DOHH2 (cell line): ENCODE results near the gene SDHA.

ENCODE experiments used
- H3F3A ChIP-seq: fragments of 200-600 bp; sonication (generic), shearing (Covaris generic); 2 replicates; pipeline ENCODE4 v1.6.0; 2016; ENCODE audit warnings: antibody characterized with exemption, mild to moderate bottlenecking; ENCODE audit not compliant: control insufficient read depth, insufficient read depth
- H3K27ac ChIP-seq: fragments of 200-600 bp; sonication (generic); 2 replicates; pipeline ENCODE4 v1.5.1; 2014; ENCODE audit warnings: low read depth, mild to moderate bottlenecking, low read length, moderate library complexity
- H3K27me3 ChIP-seq: fragments of 200-600 bp; sonication (generic); 2 replicates; pipeline ENCODE4 v1.6.1; 2014; ENCODE audit warnings: mild to moderate bottlenecking, low read length, mixed read lengths; ENCODE audit not compliant: control insufficient read depth
- H3K36me3 ChIP-seq: fragments of 200-600 bp; sonication (generic); 2 replicates; pipeline ENCODE4 v1.6.1; 2014; ENCODE audit warnings: mild to moderate bottlenecking, low read length, moderate library complexity, mixed read lengths; ENCODE audit not compliant: control insufficient read depth
- H3K4me1 ChIP-seq: fragments of 200-600 bp; sonication (generic); 2 replicates; pipeline ENCODE4 v1.6.1; 2014; ENCODE audit warnings: mild to moderate bottlenecking, low read length, mixed read lengths; ENCODE audit not compliant: control insufficient read depth
- H3K4me2 ChIP-seq: fragments of 200-600 bp; sonication (generic); 2 replicates; pipeline ENCODE4 v1.6.0; 2014; ENCODE audit warnings: mild to moderate bottlenecking, low read length, moderate library complexity
- H3K4me3 ChIP-seq: fragments of 200-600 bp; sonication (generic); 2 replicates; pipeline ENCODE4 v1.5.1; 2014; ENCODE audit warnings: mild to moderate bottlenecking, low read length, mixed read lengths
- H3K79me2 ChIP-seq: fragments of 200-600 bp; sonication (generic); 2 replicates; pipeline ENCODE4 v1.6.1; 2014; ENCODE audit warnings: mild to moderate bottlenecking, low read length, mixed read lengths; ENCODE audit not compliant: control insufficient read depth
- H3K9me2 ChIP-seq: fragments of 200-600 bp; sonication (generic); replicated peaks from 2 replicates; pipeline ENCODE4 v1.6.1; 2014; ENCODE audit warnings: mild to moderate bottlenecking, low read length, mixed read lengths; ENCODE audit not compliant: control insufficient read depth
- H3K9me3 ChIP-seq: fragments of 200-600 bp; sonication (generic); 2 replicates; pipeline ENCODE4 v1.6.1; 2014; ENCODE audit warnings: antibody characterized with exemption, low read length, mixed read lengths; ENCODE audit not compliant: control insufficient read depth, insufficient read depth
- H4K20me1 ChIP-seq: fragments of 200-600 bp; sonication (generic); 2 replicates; pipeline ENCODE4 v1.6.0; 2014; ENCODE audit warnings: low read depth, mild to moderate bottlenecking, antibody characterized with exemption, low read length, moderate library complexity; ENCODE audit not compliant: control insufficient read depth, insufficient read depth
- EZH2phosphoT487 ChIP-seq: fragments of 200-600 bp; sonication (generic); IDR thresholded peaks from 2 replicates; pipeline ENCODE4 v1.6.1; 2017; ENCODE audit warnings: borderline replicate concordance, mild to moderate bottlenecking, antibody characterized with exemption, low read length, moderate library complexity, mixed read lengths
- TF ChIP-seq, protein P1 (sequence below): fragments of 200-600 bp; sonication (generic); IDR thresholded peaks from one replicate; pipeline ENCODE4 v1.5.1; 2014; ENCODE audit warnings: antibody characterized with exemption, mild to moderate bottlenecking, low read depth, low read length; ENCODE audit not compliant: poor library complexity, severe bottlenecking

SDHA gene

DNA sequence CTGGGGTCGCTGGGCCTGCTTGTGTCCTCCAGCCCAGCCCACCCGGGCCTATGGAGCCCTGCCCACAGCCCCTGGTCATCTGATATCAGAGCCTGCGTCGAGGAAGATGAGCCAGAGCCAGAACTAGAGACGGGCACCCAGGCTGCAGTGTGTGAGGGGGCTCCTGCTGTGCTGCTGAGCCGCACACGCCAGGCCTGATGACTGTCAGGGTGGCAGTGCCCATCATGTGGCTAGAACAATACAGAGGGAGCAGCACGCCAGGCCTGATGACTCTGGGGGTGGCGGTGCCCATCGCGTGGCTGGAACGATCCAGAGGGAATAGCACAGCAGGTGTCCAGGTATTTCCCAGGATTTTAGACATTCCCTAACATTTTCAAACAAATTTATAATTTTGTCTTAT, 36.0 kb upstream of the SDHA start:
- Histone ChIP-seq H3F3A (no peaks in the 10 kb centered on the region), H3K9me2 (no peaks in the 10 kb centered on the region), H4K20me1 (no peaks in the 10 kb centered on the region), H3K4me3 (no peak overlapping the region), H3K4me2 (no peak overlapping the region), H3K27ac (no peak overlapping the region), H3K4me1 (no peaks in the 10 kb centered on the region), H3K36me3 (no peaks in the 10 kb centered on the region), H3K9me3 (no peaks in the 10 kb centered on the region), H3K27me3 (peaks cover 8% of the 10 kb centered on the region), H3K79me2 (no peaks in the 10 kb centered on the region)
- TF ChIP-seq, protein P1, sequence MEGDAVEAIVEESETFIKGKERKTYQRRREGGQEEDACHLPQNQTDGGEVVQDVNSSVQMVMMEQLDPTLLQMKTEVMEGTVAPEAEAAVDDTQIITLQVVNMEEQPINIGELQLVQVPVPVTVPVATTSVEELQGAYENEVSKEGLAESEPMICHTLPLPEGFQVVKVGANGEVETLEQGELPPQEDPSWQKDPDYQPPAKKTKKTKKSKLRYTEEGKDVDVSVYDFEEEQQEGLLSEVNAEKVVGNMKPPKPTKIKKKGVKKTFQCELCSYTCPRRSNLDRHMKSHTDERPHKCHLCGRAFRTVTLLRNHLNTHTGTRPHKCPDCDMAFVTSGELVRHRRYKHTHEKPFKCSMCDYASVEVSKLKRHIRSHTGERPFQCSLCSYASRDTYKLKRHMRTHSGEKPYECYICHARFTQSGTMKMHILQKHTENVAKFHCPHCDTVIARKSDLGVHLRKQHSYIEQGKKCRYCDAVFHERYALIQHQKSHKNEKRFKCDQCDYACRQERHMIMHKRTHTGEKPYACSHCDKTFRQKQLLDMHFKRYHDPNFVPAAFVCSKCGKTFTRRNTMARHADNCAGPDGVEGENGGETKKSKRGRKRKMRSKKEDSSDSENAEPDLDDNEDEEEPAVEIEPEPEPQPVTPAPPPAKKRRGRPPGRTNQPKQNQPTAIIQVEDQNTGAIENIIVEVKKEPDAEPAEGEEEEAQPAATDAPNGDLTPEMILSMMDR = no peak
- no peak for TF ChIP-seq EZH2phosphoT487

DNA sequence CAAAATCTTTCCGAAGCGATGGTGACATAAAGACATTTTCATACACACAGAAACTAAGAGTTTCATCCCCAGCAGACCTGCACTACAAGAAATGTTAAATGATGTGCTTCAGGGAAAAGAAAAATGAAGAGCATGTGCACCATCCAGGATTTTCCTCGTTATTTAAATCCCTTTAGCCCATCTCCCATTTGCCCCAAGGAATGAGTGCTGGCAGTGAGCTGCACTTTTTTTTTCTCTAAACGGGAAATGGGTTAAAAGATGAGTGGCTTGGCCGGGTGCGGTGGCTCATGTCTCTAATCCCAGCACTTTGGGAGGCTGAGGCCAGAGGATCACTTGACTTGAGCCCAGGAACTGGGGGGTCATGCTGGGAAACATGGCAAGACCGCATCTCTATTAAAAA, 33.6 kb upstream of the SDHA start:
- no peak overlapping the region for H3K27ac ChIP-seq
- peaks cover 14% of the 10 kb centered on the region for H3K4me1 ChIP-seq
- no peaks in the 10 kb centered on the region for H3K9me3 ChIP-seq
- H3K4me3 ChIP-seq = no peak overlapping the region
- H3K79me2 ChIP-seq = peaks cover 5% of the 10 kb centered on the region; the same call in 1 of the 2 replicates
- H4K20me1 ChIP-seq = no peaks in the 10 kb centered on the region
- no peaks in the 10 kb centered on the region for H3K36me3 ChIP-seq
- H3K9me2 ChIP-seq = no peaks in the 10 kb centered on the region
- no peak overlapping the region for H3K4me2 ChIP-seq
- TF ChIP-seq, protein P1 = no peak
- no peak for TF ChIP-seq EZH2phosphoT487
- H3K27me3 ChIP-seq = no peaks in the 10 kb centered on the region; the same call in 1 of the 2 replicates
- no peaks in the 10 kb centered on the region for H3F3A ChIP-seq

DNA sequence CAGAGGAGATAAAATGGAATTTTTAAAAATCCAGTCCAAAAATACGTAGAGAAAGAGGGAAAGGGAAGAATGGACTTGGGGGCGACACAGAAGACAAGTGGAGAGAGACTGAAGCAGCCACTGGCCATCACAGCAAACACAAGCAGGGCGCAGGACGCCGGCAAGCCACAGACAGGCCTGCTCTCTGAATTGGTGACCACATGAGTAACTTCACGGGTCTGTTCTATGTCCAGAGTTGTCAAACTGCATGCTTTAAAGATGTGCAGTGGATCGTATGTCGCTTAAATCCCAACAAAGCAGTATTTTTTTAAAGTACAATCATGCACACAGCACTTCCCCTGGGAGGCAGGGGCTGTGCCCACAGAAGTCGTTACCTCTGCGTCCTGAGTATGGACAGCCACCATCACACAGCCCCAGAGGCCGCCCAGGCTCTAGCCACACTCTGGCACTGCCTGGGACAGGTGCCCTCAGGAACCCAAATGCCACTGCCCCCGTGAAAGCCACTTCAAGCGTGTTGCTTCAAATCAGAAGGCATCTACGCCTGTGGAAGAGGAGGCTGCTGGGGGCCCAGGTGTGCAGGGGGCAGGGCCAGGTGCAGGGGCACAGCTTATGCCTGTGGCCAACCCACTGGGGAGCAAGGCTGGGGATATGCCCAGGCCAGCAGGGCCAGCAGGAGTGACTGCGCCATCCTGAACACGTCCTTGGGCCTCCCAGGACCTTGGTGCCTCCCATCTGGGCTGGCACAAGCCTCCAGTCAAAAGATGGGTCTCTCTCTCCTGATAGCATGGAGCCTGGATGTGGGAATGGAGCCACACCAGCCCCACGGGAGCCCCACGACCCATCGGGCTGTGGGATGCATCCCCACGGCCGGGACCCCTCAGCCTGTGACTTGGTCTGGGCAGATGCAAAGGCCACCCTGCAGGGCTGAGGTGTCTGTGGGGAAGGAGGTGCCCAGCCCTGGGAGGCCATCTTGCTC, 32.7 kb upstream of the SDHA start:
- peaks cover 5% of the 10 kb centered on the region; the same call in 1 of the 2 replicates for H3F3A ChIP-seq
- H3K79me2 ChIP-seq = peaks cover 5% of the 10 kb centered on the region; the same call in 1 of the 2 replicates
- H3K4me1 ChIP-seq = peaks cover 23% of the 10 kb centered on the region
- no peaks in the 10 kb centered on the region for H4K20me1 ChIP-seq
- H3K9me3 ChIP-seq = no peaks in the 10 kb centered on the region
- no peaks in the 10 kb centered on the region for H3K9me2 ChIP-seq
- H3K4me3 ChIP-seq = no peak overlapping the region
- H3K27me3 ChIP-seq = no peaks in the 10 kb centered on the region
- H3K36me3 ChIP-seq = no peaks in the 10 kb centered on the region
- TF ChIP-seq EZH2phosphoT487 = no peak
- TF ChIP-seq, protein P1 = no peak
- H3K4me2 ChIP-seq = no peak overlapping the region
- H3K27ac ChIP-seq = no peak overlapping the region
